ENCODE measurements around the gene TCF7L1.

DNA sequence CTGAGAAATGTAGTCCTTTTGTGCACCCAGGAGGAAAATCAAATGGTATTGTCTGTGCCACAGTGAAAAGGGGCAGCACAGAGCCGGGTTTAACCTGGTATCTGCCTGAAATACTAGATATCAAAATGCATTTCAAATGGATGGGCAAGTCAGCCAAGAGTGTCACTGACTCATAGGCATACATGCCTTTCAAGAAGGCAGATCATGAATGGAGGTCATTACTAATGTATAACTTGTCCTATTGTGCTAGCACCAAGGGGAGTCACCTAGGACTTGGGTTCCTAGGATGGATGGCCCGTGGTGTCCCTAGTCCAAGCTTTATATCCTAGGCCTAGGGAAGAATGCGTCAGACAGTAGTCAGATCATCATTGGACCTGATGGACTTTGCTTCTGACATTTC, 49.9 kb downstream of the TCF7L1 start:
- TF ChIP-seq, protein P1, sequence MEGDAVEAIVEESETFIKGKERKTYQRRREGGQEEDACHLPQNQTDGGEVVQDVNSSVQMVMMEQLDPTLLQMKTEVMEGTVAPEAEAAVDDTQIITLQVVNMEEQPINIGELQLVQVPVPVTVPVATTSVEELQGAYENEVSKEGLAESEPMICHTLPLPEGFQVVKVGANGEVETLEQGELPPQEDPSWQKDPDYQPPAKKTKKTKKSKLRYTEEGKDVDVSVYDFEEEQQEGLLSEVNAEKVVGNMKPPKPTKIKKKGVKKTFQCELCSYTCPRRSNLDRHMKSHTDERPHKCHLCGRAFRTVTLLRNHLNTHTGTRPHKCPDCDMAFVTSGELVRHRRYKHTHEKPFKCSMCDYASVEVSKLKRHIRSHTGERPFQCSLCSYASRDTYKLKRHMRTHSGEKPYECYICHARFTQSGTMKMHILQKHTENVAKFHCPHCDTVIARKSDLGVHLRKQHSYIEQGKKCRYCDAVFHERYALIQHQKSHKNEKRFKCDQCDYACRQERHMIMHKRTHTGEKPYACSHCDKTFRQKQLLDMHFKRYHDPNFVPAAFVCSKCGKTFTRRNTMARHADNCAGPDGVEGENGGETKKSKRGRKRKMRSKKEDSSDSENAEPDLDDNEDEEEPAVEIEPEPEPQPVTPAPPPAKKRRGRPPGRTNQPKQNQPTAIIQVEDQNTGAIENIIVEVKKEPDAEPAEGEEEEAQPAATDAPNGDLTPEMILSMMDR (IDR thresholded peaks at IDR 0.05): no peak
- no peak for TF ChIP-seq POLR2A (IDR thresholded peaks at IDR 0.05)

All from esophagus squamous epithelium (tissue), 4 donors.